Measurements from ENCODE around the gene TRPV2. TPM values are rescaled to one million over a fixed set of nuclear protein-coding genes. Genes with fewer than 3 reads are reported as not detected.

TRPV2 gene
- total RNA-seq, 1 donor from 2014 or later: 86.5 TPM

GRCh38 chr17:16443511-16444257, 28.3 kb downstream of the TRPV2 start:
- Histone ChIP-seq H3K4me3 (no peak overlapping the region), H3K9me3 (no peaks in the 10 kb centered on the region), H3K27me3 (no peaks in the 10 kb centered on the region), H3K36me3 (peaks cover 73% of the 10 kb centered on the region), H3K27ac (no peak overlapping the region), H3K4me1 (peaks cover 31% of the 10 kb centered on the region)
- no peak for ATAC-seq
- TF ChIP-seq CTCF (IDR thresholded peaks at IDR 0.05): no peak
- intact Hi-C loops (cut with DNase I): no loop called here
- DNase-seq: no peak

- ATAC-seq: no peak
- H3K4me1 ChIP-seq: peaks cover 31% of the 10 kb centered on the region
- H3K9me3 ChIP-seq: no peaks in the 10 kb centered on the region
- no peaks in the 10 kb centered on the region for H3K27me3 ChIP-seq
- intact Hi-C loops (cut with DNase I): no loop called here
- no peak overlapping the region for H3K4me3 ChIP-seq
- H3K27ac ChIP-seq: no peak overlapping the region
- H3K36me3 ChIP-seq: peaks cover 73% of the 10 kb centered on the region
- no peak for TF ChIP-seq CTCF (IDR thresholded peaks at IDR 0.05)
- DNase-seq: no peak
Measured at GRCh38 chr17:16444258-16444886, 29.0 kb downstream of the TRPV2 start.

- H3K27ac ChIP-seq: no peak overlapping the region
- peaks cover 61% of the 10 kb centered on the region for H3K36me3 ChIP-seq
- no peak for TF ChIP-seq CTCF (IDR thresholded peaks at IDR 0.05)
- H3K27me3 ChIP-seq: no peaks in the 10 kb centered on the region
- H3K4me1 ChIP-seq: peaks cover 13% of the 10 kb centered on the region
- no peaks in the 10 kb centered on the region for H3K9me3 ChIP-seq
- no peak overlapping the region for H3K4me3 ChIP-seq
- intact Hi-C loops (cut with DNase I): no loop called here
- ATAC-seq: no peak
- DNase-seq: no peak
Measured at GRCh38 chr17:16446338-16446983, 31.1 kb downstream of the TRPV2 start.

- Histone ChIP-seq H3K36me3 (peaks cover 49% of the 10 kb centered on the region), H3K27me3 (no peaks in the 10 kb centered on the region), H3K4me3 (no peak overlapping the region), H3K4me1 (peaks cover 1% of the 10 kb centered on the region), H3K27ac (no peak overlapping the region), H3K9me3 (no peaks in the 10 kb centered on the region)
- intact Hi-C loops (cut with DNase I): no loop called here
- no peak for TF ChIP-seq CTCF (IDR thresholded peaks at IDR 0.05)
- no peak for DNase-seq
- ATAC-seq: no peak
Measured at GRCh38 chr17:16447676-16448075, 32.3 kb downstream of the TRPV2 start.

- DNase-seq: no peak
- no peaks in the 10 kb centered on the region for H3K9me3 ChIP-seq
- no peak for TF ChIP-seq CTCF (IDR thresholded peaks at IDR 0.05)
- H3K4me3 ChIP-seq: no peak overlapping the region
- H3K4me1 ChIP-seq: no peaks in the 10 kb centered on the region
- ATAC-seq: no peak
- intact Hi-C loops (cut with DNase I): no loop called here
- peaks cover 42% of the 10 kb centered on the region for H3K36me3 ChIP-seq
- no peaks in the 10 kb centered on the region for H3K27me3 ChIP-seq
- H3K27ac ChIP-seq: no peak overlapping the region
Measured at GRCh38 chr17:16448490-16448889, 33.1 kb downstream of the TRPV2 start.

All from upper lobe of right lung (tissue), 1 donor.